Measurements from ENCODE around the gene CHAF1B. TPM values are rescaled to one million over a fixed set of nuclear protein-coding genes. Genes with fewer than 3 reads are reported as not detected.
"Not testable (repeated sequence)": the region's sequence is repeated elsewhere in the genome, so short reads cannot be mapped to it uniquely, and the experiment has no call there.

The CHAF1B gene
- total RNA-seq, 2 experiments from 2014 or later = 18.8 to 23.9 TPM

DNA sequence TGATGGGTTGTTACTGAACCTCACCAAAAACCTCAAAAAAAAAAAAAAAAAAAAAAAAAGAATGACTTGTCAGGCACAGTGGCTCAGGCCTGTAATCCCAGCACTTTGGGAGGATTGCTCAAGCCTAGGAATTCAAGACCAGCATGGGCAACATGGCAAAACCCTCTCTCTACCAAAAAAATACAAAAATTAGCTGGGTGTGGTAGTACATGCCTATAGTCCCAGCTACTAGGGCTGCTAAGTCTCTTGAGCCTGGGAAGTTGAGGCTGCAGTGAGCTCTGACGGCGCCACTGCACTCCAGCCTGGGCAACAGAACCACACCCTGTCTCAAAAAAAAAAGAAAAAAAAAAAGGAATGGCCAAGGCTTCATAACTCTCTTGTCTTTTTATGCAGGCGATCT lies 11.1 kb downstream of the CHAF1B start:
- POLR2A ChIA-PET = interaction anchor here (1.0 to 1.7 kb wide), 2 partner anchors 8 to 11 kb away, joined by 4 to 7 read pairs; partner anchors contain the start of gene CHAF1B
- H3K27me3 Mint-ChIP-seq = no peaks in the 10 kb centered on the region
- CTCF ChIA-PET = interaction anchor here (0.7 kb wide), 1 partner anchor 245 kb away, joined by 3 read pairs; no protein-coding TSS in a partner anchor
- no peak overlapping the region for H3K27ac Mint-ChIP-seq
- no peaks in the 10 kb centered on the region for H3K9me3 Mint-ChIP-seq
- no peak for DNase-seq
- no peaks in the 10 kb centered on the region for H3K4me1 Mint-ChIP-seq
- peaks cover 55% of the 10 kb centered on the region for H3K36me3 Mint-ChIP-seq (ENCODE audit: low read depth)
- no peak overlapping the region for H3K4me3 Mint-ChIP-seq

GRCh38 chr21:36396971-36397370 lies 11.8 kb downstream of the CHAF1B start:
- peaks cover 53% of the 10 kb centered on the region for H3K36me3 Mint-ChIP-seq (ENCODE audit: low read depth)
- H3K27me3 Mint-ChIP-seq = no peaks in the 10 kb centered on the region
- no peak overlapping the region for H3K27ac Mint-ChIP-seq
- no peak for DNase-seq
- ChIA-PET POLR2A (interaction anchor here (1.0 to 1.7 kb wide), 2 partner anchors 8 to 12 kb away, joined by 4 to 7 read pairs; partner anchors contain the start of gene CHAF1B), CTCF (interaction anchor here (0.5 to 0.7 kb wide), 2 partner anchors 313 to 327 kb away, joined by 3 read pairs; partner anchors contain the start of gene CBR1)
- H3K9me3 Mint-ChIP-seq = no peaks in the 10 kb centered on the region
- no peak overlapping the region for H3K4me3 Mint-ChIP-seq
- no peaks in the 10 kb centered on the region for H3K4me1 Mint-ChIP-seq

- POLR2A ChIA-PET = interaction anchor here (0.6 to 1.7 kb wide), 2 partner anchors 12 to 74 kb away, joined by 4 to 7 read pairs; partner anchors contain the start of gene CHAF1B
- Mint-ChIP-seq H3K27me3 (no peaks in the 10 kb centered on the region), H3K4me1 (no peaks in the 10 kb centered on the region), H3K36me3 (ENCODE audit: low read depth) (peaks cover 54% of the 10 kb centered on the region), H3K27ac (no peak overlapping the region), H3K4me3 (no peak overlapping the region), H3K9me3 (no peaks in the 10 kb centered on the region)
- DNase-seq = no peak
- CTCF ChIA-PET = interaction anchor here (0.5 to 0.7 kb wide), 2 partner anchors 313 to 328 kb away, joined by 3 read pairs; partner anchors contain the start of gene CBR1
Observed at GRCh38 chr21:36397606-36398005, 12.4 kb downstream of the CHAF1B start.

GRCh38 chr21:36399736-36400135 lies 14.5 kb downstream of the CHAF1B start:
- H3K9me3 Mint-ChIP-seq, H3K27me3 Mint-ChIP-seq, DNase-seq, H3K4me1 Mint-ChIP-seq, H3K27ac Mint-ChIP-seq, H3K4me3 Mint-ChIP-seq: not testable (repeated sequence)
- ChIA-PET CTCF (interaction anchor here (0.6 kb wide), 1 partner anchor 17 kb away, joined by 3 read pairs; no protein-coding TSS in a partner anchor), POLR2A (interaction anchor here (1.1 kb wide), 1 partner anchor 14 kb away, joined by 3 read pairs; the partner anchor contains the start of gene CHAF1B)
- peaks cover 53% of the 10 kb centered on the region for H3K36me3 Mint-ChIP-seq (ENCODE audit: low read depth)

- Mint-ChIP-seq H3K4me1 (no peaks in the 10 kb centered on the region), H3K4me3 (no peak overlapping the region), H3K27me3 (no peaks in the 10 kb centered on the region), H3K36me3 (ENCODE audit: low read depth) (peaks cover 55% of the 10 kb centered on the region), H3K9me3 (no peaks in the 10 kb centered on the region), H3K27ac (no peak overlapping the region)
- CTCF ChIA-PET = no interaction called here
- no peak for DNase-seq
- POLR2A ChIA-PET = no interaction called here
Observed at GRCh38 chr21:36400719-36401118, 15.5 kb downstream of the CHAF1B start.

- Mint-ChIP-seq H3K36me3 (ENCODE audit: low read depth) (peaks cover 49% of the 10 kb centered on the region), H3K27me3 (no peaks in the 10 kb centered on the region)
- CTCF ChIA-PET = interaction anchor here (0.6 to 1.5 kb wide), 3 partner anchors 17 to 261 kb away, joined by 3 read pairs; no protein-coding TSS in a partner anchor
Observed at GRCh38 chr21:36402339-36402738, 17.1 kb downstream of the CHAF1B start.

DNA sequence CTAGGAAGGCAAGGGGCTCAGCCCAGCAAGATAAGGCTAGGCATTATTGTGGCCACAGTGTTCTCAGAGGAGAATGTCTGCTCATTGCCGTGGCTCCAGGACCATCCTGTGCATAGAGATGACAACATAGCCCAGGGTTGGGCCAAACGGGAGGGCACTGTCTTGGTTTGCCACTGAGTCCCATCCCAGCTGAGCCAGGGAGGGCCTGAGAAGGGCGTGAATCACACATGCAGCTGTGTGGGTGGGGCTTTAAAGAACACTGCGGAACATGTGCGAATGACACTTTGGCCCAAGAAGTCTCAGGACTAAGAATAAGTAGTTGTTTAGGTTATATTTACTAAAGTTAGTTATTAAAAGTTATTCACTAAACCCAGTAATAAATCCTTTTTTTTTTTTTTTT lies 18.5 kb downstream of the CHAF1B start:
- no peak overlapping the region for H3K4me3 Mint-ChIP-seq
- H3K4me1 Mint-ChIP-seq = no peaks in the 10 kb centered on the region
- H3K9me3 Mint-ChIP-seq = no peaks in the 10 kb centered on the region
- ChIA-PET POLR2A (no interaction called here), CTCF (no interaction called here)
- H3K27me3 Mint-ChIP-seq = no peaks in the 10 kb centered on the region
- DNase-seq = no peak
- peaks cover 55% of the 10 kb centered on the region for H3K36me3 Mint-ChIP-seq (ENCODE audit: low read depth)
- no peak overlapping the region for H3K27ac Mint-ChIP-seq

More at GRCh38 chr21:36402339-36402738, 17.1 kb downstream of the CHAF1B start:
- Mint-ChIP-seq H3K4me1 (no peaks in the 10 kb centered on the region), H3K27ac (no peak overlapping the region), H3K9me3 (no peaks in the 10 kb centered on the region), H3K4me3 (no peak overlapping the region)
- POLR2A ChIA-PET = no interaction called here
- DNase-seq = no peak

GRCh38 chr21:36408568-36408967 lies 23.4 kb downstream of the CHAF1B start:
- no peaks in the 10 kb centered on the region for H3K4me1 Mint-ChIP-seq
- peaks cover 54% of the 10 kb centered on the region for H3K36me3 Mint-ChIP-seq (ENCODE audit: low read depth)
- H3K27ac Mint-ChIP-seq = no peak overlapping the region
- H3K9me3 Mint-ChIP-seq = no peaks in the 10 kb centered on the region
- no peaks in the 10 kb centered on the region for H3K27me3 Mint-ChIP-seq
- ChIA-PET POLR2A (interaction anchor here (0.7 kb wide), 1 partner anchor 32 kb away, joined by 3 read pairs; no protein-coding TSS in a partner anchor), CTCF (no interaction called here)
- no peak overlapping the region for H3K4me3 Mint-ChIP-seq
- no peak for DNase-seq

DNA sequence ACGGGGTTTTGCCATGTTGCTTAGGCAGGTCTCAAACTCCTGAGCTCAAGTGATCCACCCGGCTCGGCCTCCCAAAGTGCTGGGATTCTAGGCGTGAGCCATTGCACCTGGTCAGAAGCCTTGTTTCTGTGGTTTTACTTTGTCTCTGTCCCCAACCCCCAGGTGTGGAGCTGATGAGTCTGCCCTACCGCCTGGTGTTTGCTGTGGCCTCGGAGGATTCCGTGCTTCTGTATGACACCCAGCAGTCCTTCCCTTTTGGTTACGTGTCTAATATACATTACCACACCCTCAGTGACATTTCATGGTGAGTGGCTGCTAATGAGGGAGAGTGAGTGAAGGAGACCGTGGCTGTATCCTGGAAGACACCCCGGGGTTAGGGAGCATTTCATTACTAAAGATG lies 26.1 kb downstream of the CHAF1B start:
- no peak overlapping the region for H3K4me3 Mint-ChIP-seq
- POLR2A ChIA-PET = no interaction called here
- no peak for DNase-seq
- CTCF ChIA-PET = no interaction called here
- H3K27me3 Mint-ChIP-seq = no peaks in the 10 kb centered on the region
- no peaks in the 10 kb centered on the region for H3K4me1 Mint-ChIP-seq
- no peak overlapping the region for H3K27ac Mint-ChIP-seq
- H3K36me3 Mint-ChIP-seq (ENCODE audit: low read depth) = peaks cover 65% of the 10 kb centered on the region
- H3K9me3 Mint-ChIP-seq = no peaks in the 10 kb centered on the region

GRCh38 chr21:36412916-36413315 lies 27.7 kb downstream of the CHAF1B start:
- peaks cover 63% of the 10 kb centered on the region for H3K36me3 Mint-ChIP-seq (ENCODE audit: low read depth)
- no peaks in the 10 kb centered on the region for H3K27me3 Mint-ChIP-seq
- no peak overlapping the region for H3K27ac Mint-ChIP-seq
- H3K4me1 Mint-ChIP-seq = no peaks in the 10 kb centered on the region
- no peaks in the 10 kb centered on the region for H3K9me3 Mint-ChIP-seq
- ChIA-PET POLR2A (no interaction called here), CTCF (no interaction called here)
- H3K4me3 Mint-ChIP-seq = no peak overlapping the region
- DNase-seq = no peak

DNA sequence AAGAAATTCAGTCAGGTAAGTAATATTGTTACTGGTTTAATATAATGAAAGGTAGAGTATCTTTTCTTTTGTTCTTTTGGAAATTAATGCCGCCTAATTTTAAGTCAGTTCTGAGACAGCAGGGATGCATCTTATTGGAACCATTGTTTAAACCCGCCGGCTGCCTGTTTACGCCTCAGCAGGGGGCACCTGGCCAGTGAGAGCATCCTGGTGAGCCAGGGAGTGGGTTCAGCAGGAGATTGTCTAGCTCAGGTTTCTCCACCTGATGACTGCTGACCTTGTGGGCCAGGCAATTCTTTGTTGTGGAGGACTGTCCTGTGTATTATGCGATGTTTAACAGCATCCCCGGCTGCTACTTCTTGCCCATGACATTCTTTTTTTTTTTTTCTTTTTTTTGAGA lies 30.2 kb downstream of the CHAF1B start:
- Mint-ChIP-seq H3K27ac (no peak overlapping the region), H3K36me3 (ENCODE audit: low read depth) (peaks cover 49% of the 10 kb centered on the region), H3K4me3 (no peak overlapping the region), H3K4me1 (no peaks in the 10 kb centered on the region), H3K9me3 (no peaks in the 10 kb centered on the region), H3K27me3 (no peaks in the 10 kb centered on the region)
- ChIA-PET CTCF (no interaction called here), POLR2A (no interaction called here)
- no peak for DNase-seq

GRCh38 chr21:36419241-36419640 lies 34.0 kb downstream of the CHAF1B start:
- H3K27me3 Mint-ChIP-seq = no peaks in the 10 kb centered on the region

GRCh38 chr21:36419996-36420395 lies 34.8 kb downstream of the CHAF1B start:
- no peak overlapping the region for H3K4me3 Mint-ChIP-seq
- ChIA-PET CTCF (interaction anchor here (0.7 to 1.5 kb wide), 3 partner anchors 9 to 18 kb away, joined by 3 to 4 read pairs (median 3); no protein-coding TSS in a partner anchor), POLR2A (interaction anchor here (1.0 kb wide), 1 partner anchor 10 kb away, joined by 4 read pairs; no protein-coding TSS in a partner anchor)
- H3K4me1 Mint-ChIP-seq = peaks cover 16% of the 10 kb centered on the region
- no peaks in the 10 kb centered on the region for H3K9me3 Mint-ChIP-seq
- peaks cover 33% of the 10 kb centered on the region for H3K36me3 Mint-ChIP-seq (ENCODE audit: low read depth)
- no peaks in the 10 kb centered on the region for H3K27me3 Mint-ChIP-seq
- DNase-seq = peak; percentile 51
- H3K27ac Mint-ChIP-seq = no peak overlapping the region

More at GRCh38 chr21:36419241-36419640, 34.0 kb downstream of the CHAF1B start:
- Mint-ChIP-seq H3K9me3 (no peaks in the 10 kb centered on the region), H3K4me1 (peaks cover 14% of the 10 kb centered on the region), H3K36me3 (ENCODE audit: low read depth) (peaks cover 35% of the 10 kb centered on the region), H3K27ac (no peak overlapping the region), H3K4me3 (no peak overlapping the region)
- DNase-seq = no peak
- ChIA-PET CTCF (interaction anchor here (0.6 to 1.5 kb wide), 4 partner anchors 10 to 123 kb away, joined by 3 to 4 read pairs (median 4); no protein-coding TSS in a partner anchor), POLR2A (interaction anchor here (1.0 kb wide), 1 partner anchor 10 kb away, joined by 4 read pairs; no protein-coding TSS in a partner anchor)

All from activated CD4-positive, alpha-beta memory T cell treated with anti-CD3 and anti-CD28 coated beads, Interleukin-2, amount 10 ng/mL, durations not matched to agents 7 days and 5 days (primary cell).